Measurements from ENCODE around the gene INPP5F.
"Not testable (repeated sequence)": the region's sequence is repeated elsewhere in the genome, so short reads cannot be mapped to it uniquely, and the experiment has no call there.

Gene INPP5F

GRCh38 chr10:119762805-119763798 is 37.3 kb downstream of the INPP5F start:
- DNase-seq, result no peak

DNA sequence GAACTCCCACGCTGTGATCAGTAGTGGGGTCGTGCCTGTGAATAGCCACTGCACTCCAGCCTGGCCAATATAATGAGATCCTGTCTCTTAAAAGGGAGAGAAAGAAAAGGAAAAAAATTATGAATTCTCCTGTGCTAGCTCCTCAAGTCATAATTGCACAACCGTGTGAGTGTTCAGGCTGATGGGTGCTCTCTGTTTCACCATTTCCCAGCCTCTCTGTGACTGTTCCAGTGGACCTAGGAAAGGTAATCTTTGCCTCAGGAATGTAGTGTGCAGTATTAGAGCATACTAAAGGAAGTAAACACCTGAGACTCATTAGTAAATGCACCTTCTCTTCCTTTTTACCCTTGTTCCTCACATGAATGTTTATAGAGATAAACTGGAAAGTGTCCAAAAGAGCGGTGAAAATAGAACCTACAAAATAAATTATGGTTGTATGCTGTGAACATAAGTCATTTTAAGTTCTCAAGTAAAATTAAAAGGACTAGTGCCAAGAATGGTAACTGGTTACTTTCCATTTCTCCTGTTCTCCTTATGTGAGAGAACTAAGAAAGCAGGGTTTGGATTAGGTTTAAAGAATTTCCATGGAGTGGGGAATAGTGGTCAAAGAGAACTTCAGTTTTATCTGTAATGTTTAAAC is 42.7 kb downstream of the INPP5F start:
- in situ Hi-C loops (cut with HindIII; ENCODE audit: low pct_ligation_motif_present, low pct_unique_long_range_greater_than_20kb, low sequenced_read_pairs), result no loop called here

More at GRCh38 chr10:119762805-119763798, 37.3 kb downstream of the INPP5F start:
- in situ Hi-C loops (cut with HindIII; ENCODE audit: low pct_ligation_motif_present, low pct_unique_long_range_greater_than_20kb, low sequenced_read_pairs), result no loop called here

GRCh38 chr10:119769886-119770285 is 44.0 kb downstream of the INPP5F start:
- in situ Hi-C loops (cut with HindIII; ENCODE audit: low pct_ligation_motif_present, low pct_unique_long_range_greater_than_20kb, low sequenced_read_pairs), result no loop called here
- no peak for DNase-seq

More for the DNA sequence above, 42.7 kb downstream of the INPP5F start:
- no peak for DNase-seq

DNA sequence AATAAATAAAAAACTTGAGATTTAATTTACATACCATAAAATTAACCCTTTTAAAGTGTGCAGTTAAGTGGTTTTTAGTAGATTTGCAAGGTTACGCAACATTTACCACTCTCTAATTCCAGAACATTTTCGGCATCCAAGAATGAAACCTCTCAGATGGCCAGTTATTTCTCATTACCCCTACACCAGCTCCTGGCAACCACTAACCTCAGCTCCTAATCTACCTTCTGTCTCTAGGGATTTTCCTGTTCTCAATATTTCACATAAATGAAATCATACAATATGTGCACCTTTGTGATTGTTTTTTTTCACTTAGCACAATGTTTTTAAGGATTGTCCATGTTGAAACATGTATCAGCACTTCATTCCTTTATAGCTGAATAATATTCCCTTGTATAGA is 45.1 kb downstream of the INPP5F start:
- DNase-seq, result no peak
- in situ Hi-C loops (cut with HindIII; ENCODE audit: low pct_ligation_motif_present, low pct_unique_long_range_greater_than_20kb, low sequenced_read_pairs), result no loop called here

- in situ Hi-C loops (cut with HindIII; ENCODE audit: low pct_ligation_motif_present, low pct_unique_long_range_greater_than_20kb, low sequenced_read_pairs), result no loop called here
- no peak for DNase-seq
These were observed 46.5 kb downstream of the INPP5F start for GRCh38 chr10:119772334-119772733.

DNA sequence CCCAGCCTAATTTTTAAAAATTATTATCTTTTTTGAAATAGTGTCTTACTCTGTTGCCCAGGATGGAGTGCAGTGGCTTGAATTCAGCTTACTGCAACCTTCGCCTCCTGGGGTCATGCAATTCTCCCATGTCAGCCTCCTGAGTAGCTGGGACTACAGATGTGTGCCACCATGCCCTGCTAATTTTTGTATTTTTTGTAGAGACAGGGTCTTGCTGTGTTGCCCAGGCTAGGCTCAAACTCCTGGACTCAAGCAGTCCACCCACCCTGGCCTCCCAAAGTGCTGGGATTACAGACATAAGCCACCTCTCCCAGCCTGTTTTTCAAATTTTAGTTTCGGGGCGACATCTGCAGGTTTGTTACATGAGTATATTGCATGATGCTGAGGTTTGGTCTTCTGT is 47.2 kb downstream of the INPP5F start:
- in situ Hi-C loops (cut with HindIII; ENCODE audit: low pct_ligation_motif_present, low pct_unique_long_range_greater_than_20kb, low sequenced_read_pairs); DNase-seq: not testable (repeated sequence)

GRCh38 chr10:119775529-119775928 is 49.7 kb downstream of the INPP5F start:
- in situ Hi-C loops (cut with HindIII; ENCODE audit: low pct_ligation_motif_present, low pct_unique_long_range_greater_than_20kb, low sequenced_read_pairs), result no loop called here
- DNase-seq, result no peak

DNA sequence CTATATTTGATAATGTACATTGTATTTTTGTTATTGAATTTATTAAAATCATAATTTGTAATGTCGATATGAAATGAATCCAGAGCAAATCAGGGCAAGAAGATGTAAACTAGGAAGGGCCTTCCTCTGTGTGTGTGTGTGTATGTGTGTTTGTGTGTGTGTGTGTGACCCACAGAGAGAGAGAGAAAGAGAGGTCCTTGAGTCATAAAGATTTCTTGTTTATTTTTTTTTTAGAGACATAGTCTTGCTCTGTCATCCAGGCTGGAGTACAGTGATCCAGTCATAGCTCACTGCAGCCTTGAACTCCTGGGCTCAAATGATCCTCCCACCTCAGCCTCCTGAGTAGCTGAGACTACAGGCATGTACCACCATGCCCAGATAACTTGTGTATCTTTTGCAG is 50.7 kb downstream of the INPP5F start:
- no peak for DNase-seq
- in situ Hi-C loops (cut with HindIII; ENCODE audit: low pct_ligation_motif_present, low pct_unique_long_range_greater_than_20kb, low sequenced_read_pairs), result no loop called here

GRCh38 chr10:119777686-119778085 is 51.8 kb downstream of the INPP5F start:
- in situ Hi-C loops (cut with HindIII; ENCODE audit: low pct_ligation_motif_present, low pct_unique_long_range_greater_than_20kb, low sequenced_read_pairs), result no loop called here
- DNase-seq, result no peak

- DNase-seq, result no peak
- in situ Hi-C loops (cut with HindIII; ENCODE audit: low pct_ligation_motif_present, low pct_unique_long_range_greater_than_20kb, low sequenced_read_pairs), result no loop called here
These were observed 53.1 kb downstream of the INPP5F start for GRCh38 chr10:119778776-119779445.

DNA sequence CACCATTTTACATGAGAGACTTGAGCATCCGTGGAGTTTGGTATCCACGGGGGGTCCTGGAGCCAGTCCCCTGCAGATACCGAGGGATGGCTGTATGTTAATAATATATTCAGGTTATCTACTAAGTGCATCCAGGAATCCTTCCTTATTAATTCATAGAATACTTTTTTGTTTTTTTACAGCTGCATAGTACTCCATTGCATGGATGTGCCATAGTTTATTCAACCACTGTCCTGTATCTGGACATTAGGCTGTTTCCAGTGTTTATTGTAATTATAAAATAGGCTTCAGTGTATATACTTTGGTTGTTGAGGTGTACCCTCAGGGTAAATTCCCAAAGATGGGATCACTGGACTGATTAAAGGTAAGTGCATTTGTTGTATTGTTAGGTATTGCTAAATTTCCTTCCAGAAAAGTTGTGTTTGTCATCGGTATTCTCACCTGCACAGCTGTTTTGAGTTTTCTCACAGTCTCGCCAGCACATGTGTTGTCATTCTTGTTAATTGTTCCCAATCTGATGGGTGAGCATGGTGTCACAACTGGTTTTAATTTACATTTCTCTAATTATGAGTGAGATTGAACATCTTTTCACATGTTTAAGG is 55.1 kb downstream of the INPP5F start:
- in situ Hi-C loops (cut with HindIII; ENCODE audit: low pct_ligation_motif_present, low pct_unique_long_range_greater_than_20kb, low sequenced_read_pairs), result no loop called here
- no peak for DNase-seq

GRCh38 chr10:119781498-119781897 is 55.6 kb downstream of the INPP5F start:
- DNase-seq, result no peak
- in situ Hi-C loops (cut with HindIII; ENCODE audit: low pct_ligation_motif_present, low pct_unique_long_range_greater_than_20kb, low sequenced_read_pairs), result no loop called here

DNA sequence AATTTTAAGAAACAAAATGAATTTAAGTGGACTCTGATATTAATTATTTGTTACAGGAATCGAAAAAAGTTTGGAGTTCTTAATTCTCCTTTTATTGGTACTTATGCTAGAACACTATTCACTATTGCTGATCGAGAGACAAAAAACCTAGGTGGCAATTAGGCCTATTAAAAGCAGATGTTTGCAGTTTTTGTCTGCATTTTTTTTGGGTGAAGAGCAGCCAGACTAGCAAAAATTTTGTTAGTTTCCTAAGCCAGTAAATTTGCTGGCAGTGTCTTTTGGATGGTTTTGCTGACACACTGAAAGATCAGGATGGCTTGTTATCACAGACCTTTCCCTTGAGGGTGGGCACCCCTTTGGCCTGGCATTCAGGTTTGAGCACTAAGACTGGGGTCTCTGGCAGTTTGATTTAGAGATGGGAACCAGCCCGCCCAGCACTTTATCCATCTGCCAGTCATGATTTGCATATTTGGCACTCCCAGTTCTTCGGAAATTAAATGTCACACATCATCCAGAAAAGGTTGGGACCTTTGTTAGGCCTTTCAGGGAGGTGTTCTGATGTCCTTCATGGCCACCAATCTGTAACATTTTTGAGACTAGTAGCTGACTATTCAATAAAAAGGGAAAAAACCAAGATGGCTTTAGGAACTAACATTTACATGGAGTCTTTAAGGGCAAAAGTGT is 57.3 kb downstream of the INPP5F start:
- DNase-seq, result no peak
- in situ Hi-C loops (cut with HindIII; ENCODE audit: low pct_ligation_motif_present, low pct_unique_long_range_greater_than_20kb, low sequenced_read_pairs), result no loop called here

GRCh38 chr10:119783665-119784027 is 57.8 kb downstream of the INPP5F start:
- in situ Hi-C loops (cut with HindIII; ENCODE audit: low pct_ligation_motif_present, low pct_unique_long_range_greater_than_20kb, low sequenced_read_pairs), result no loop called here
- no peak for DNase-seq

- DNase-seq, result no peak
- in situ Hi-C loops (cut with HindIII; ENCODE audit: low pct_ligation_motif_present, low pct_unique_long_range_greater_than_20kb, low sequenced_read_pairs), result no loop called here
These were observed 58.7 kb downstream of the INPP5F start for GRCh38 chr10:119784340-119785067.

GRCh38 chr10:119786117-119786769 is 60.4 kb downstream of the INPP5F start:
- no peak for DNase-seq
- in situ Hi-C loops (cut with HindIII; ENCODE audit: low pct_ligation_motif_present, low pct_unique_long_range_greater_than_20kb, low sequenced_read_pairs), result no loop called here

- DNase-seq; in situ Hi-C loops (cut with HindIII; ENCODE audit: low pct_ligation_motif_present, low pct_unique_long_range_greater_than_20kb, low sequenced_read_pairs): not testable (repeated sequence)
These were observed 69.3 kb downstream of the INPP5F start for GRCh38 chr10:119795101-119795500.
